Cardiac muscle cell (in vitro differentiated cells and primary cell): Measurements from ENCODE around the gene PCK1. TPM values are rescaled to one million over a fixed set of nuclear protein-coding genes. Genes with fewer than 3 reads are reported as not detected.
"Not testable (repeated sequence)": the region's sequence is repeated elsewhere in the genome, so short reads cannot be mapped to it uniquely, and the experiment has no call there.

Experiments
- DNase-seq, 2 donors: peaks; one replicate each; pipeline versions ENCODE4 v3.0.0 to v3.0.0-alpha.2; 2010 to 2017; ENCODE audit warnings: low read depth in 1 of 2, low spot score in 1 of 2
- H3K27ac ChIP-seq: fragments of 200-600 bp; sonication (generic); 2 replicates; pipeline ENCODE4 v1.5.1; 2016
- H3K27me3 ChIP-seq: fragments of 200-600 bp; sonication (generic); 2 replicates; pipeline ENCODE4 v1.6.0; 2016; ENCODE audit warnings: control low read depth
- H3K36me3 ChIP-seq: fragments of 200-600 bp; sonication (generic); 2 replicates; pipeline ENCODE4 v1.5.1; 2016; ENCODE audit warnings: control low read depth
- H3K4me1 ChIP-seq: fragments of 200-600 bp; sonication (generic); 2 replicates; pipeline ENCODE4 v1.8.1; 2017; ENCODE audit warnings: low read depth, mild to moderate bottlenecking, mixed run types
- H3K4me3 ChIP-seq: fragments of 200-600 bp; sonication (generic); 2 replicates; pipeline ENCODE4 v1.5.1; 2016; ENCODE audit warnings: mild to moderate bottlenecking
- H3K9me3 ChIP-seq: fragments of 200-600 bp; sonication (generic); 2 replicates; pipeline ENCODE4 v1.5.1; 2017; ENCODE audit warnings: low read depth, mild to moderate bottlenecking, control low read depth
- CTCF ChIP-seq: IDR thresholded peaks from 2 replicates; pipeline ENCODE4 v1.5.1; 2012; ENCODE audit warnings: low read depth, mild to moderate bottlenecking, low read length
- polyA plus RNA-seq: library from polyadenylated mRNA; unstranded; fragments of >200 nt; fragmentation: Nextera tagmentation; extraction: Ambion mirVana; gene quantifications from 2 replicates; pipeline ENCODE4 v1.2.1, GENCODE V29; 2016
- total RNA-seq: library from RNA; depleted of rRNA; stranded (reverse); fragments of >200 nt; gene quantifications from 2 replicates; pipeline ENCODE4 v1.2.3, GENCODE V29; 2016

The PCK1 gene
- total RNA-seq, result 0.04 and 1.6 TPM in 2 replicates
- 0.64 TPM in 1 of 2 replicates, not detected in the other for polyA plus RNA-seq

GRCh38 chr20:57560554-57561355, at the start of gene PCK1:
PCK1 (plus strand) TSS chr20:57561110; CDS start chr20:57561412, 302 bp downstream.
- Histone ChIP-seq H3K27me3 (no peaks in the 10 kb centered on the region), H3K9me3 (no peaks in the 10 kb centered on the region), H3K36me3 (no peaks in the 10 kb centered on the region), H3K4me3 (no peak within 1 kb of the TSS), H3K27ac (no peak within 1 kb of the TSS), H3K4me1 (no peaks in the 10 kb centered on the region)
- TF ChIP-seq CTCF, result no peak
- DNase-seq, result peak in 1 of 2 donors; percentile 51

- not testable (repeated sequence) for H3K27me3 ChIP-seq, H3K27ac ChIP-seq, H3K4me3 ChIP-seq, DNase-seq, H3K9me3 ChIP-seq, H3K4me1 ChIP-seq, H3K36me3 ChIP-seq
These were observed 49.2 kb upstream of the PCK1 start for GRCh38 chr20:57511709-57512108.

GRCh38 chr20:57512432-57512831, 48.5 kb upstream of the PCK1 start:
- DNase-seq, result no peak
- no peak for TF ChIP-seq CTCF
- Histone ChIP-seq H3K27ac (no peak overlapping the region), H3K9me3 (no peaks in the 10 kb centered on the region), H3K4me3 (no peak overlapping the region), H3K27me3 (no peaks in the 10 kb centered on the region), H3K36me3 (no peaks in the 10 kb centered on the region), H3K4me1 (no peaks in the 10 kb centered on the region)

- Histone ChIP-seq H3K4me3 (no peak overlapping the region), H3K9me3 (no peaks in the 10 kb centered on the region), H3K27ac (no peak overlapping the region), H3K27me3 (no peaks in the 10 kb centered on the region), H3K36me3 (no peaks in the 10 kb centered on the region), H3K4me1 (no peaks in the 10 kb centered on the region)
- no peak for TF ChIP-seq CTCF
- no peak for DNase-seq
These were observed 47.7 kb upstream of the PCK1 start for GRCh38 chr20:57513199-57513598.

GRCh38 chr20:57514273-57514751, 46.6 kb upstream of the PCK1 start:
- no peaks in the 10 kb centered on the region for H3K27me3 ChIP-seq
- no peaks in the 10 kb centered on the region for H3K9me3 ChIP-seq
- H3K4me3 ChIP-seq, result no peak overlapping the region
- no peak overlapping the region for H3K27ac ChIP-seq
- DNase-seq, result peak; percentile 84 to 85
- H3K4me1 ChIP-seq, result no peaks in the 10 kb centered on the region
- peak; percentile 78 for TF ChIP-seq CTCF
- no peaks in the 10 kb centered on the region for H3K36me3 ChIP-seq

GRCh38 chr20:57517904-57518303, 43.0 kb upstream of the PCK1 start:
- no peak for TF ChIP-seq CTCF
- no peak overlapping the region for H3K27ac ChIP-seq
- H3K36me3 ChIP-seq, result no peaks in the 10 kb centered on the region
- no peaks in the 10 kb centered on the region for H3K4me1 ChIP-seq
- H3K4me3 ChIP-seq, result no peak overlapping the region
- no peaks in the 10 kb centered on the region for H3K27me3 ChIP-seq
- H3K9me3 ChIP-seq, result no peaks in the 10 kb centered on the region
- DNase-seq, result no peak
